ENCODE results near the gene CNEP1R1.

The CNEP1R1 gene

DNA sequence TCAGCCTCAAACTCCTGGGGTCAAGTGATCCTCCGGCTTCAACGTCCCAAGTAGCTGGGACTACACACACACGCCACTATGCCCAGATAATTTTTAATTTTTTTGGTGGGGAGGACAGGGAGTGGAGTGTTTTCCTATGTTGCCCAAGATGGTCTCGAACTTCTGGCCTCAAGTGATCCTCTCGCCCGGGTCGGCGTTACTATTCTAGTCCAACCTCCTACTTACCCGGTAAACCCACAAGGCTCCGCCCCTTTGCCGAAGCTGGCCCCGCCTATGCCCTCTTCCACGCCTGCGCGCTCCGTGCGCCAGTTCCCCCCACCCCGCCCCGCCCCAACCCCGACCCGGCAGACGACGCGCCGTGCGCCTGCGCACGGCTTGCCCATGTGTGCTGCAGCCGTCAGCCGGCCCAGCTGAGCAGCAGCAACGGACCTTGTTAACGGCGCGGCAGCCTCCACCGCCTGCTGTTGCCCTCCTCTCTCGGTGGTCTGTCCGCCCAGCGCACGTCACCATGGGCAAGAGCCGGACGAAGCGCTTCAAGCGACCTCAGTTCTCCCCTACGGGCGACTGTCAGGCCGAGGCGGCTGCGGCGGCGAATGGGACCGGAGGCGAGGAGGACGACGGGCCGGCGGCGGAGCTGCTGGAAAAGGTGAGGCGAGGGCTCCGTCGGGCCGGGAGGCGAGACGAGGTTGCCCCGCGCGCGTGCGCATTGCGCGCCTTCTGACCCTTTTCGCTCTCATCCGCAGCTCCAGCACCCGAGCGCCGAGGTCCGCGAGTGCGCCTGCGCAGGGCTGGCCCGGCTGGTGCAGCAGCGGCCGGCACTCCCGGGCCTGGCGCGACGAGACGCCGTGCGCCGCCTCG lies 40.8 kb downstream of the CNEP1R1 start, which contains the start of gene HEATR3:
Gene HEATR3 (plus strand): TSS at position 347 of the 858 bp plus-strand sequence. CDS start 162 bp downstream, at position 509.
- peak; percentile 59 for DNase-seq

DNA sequence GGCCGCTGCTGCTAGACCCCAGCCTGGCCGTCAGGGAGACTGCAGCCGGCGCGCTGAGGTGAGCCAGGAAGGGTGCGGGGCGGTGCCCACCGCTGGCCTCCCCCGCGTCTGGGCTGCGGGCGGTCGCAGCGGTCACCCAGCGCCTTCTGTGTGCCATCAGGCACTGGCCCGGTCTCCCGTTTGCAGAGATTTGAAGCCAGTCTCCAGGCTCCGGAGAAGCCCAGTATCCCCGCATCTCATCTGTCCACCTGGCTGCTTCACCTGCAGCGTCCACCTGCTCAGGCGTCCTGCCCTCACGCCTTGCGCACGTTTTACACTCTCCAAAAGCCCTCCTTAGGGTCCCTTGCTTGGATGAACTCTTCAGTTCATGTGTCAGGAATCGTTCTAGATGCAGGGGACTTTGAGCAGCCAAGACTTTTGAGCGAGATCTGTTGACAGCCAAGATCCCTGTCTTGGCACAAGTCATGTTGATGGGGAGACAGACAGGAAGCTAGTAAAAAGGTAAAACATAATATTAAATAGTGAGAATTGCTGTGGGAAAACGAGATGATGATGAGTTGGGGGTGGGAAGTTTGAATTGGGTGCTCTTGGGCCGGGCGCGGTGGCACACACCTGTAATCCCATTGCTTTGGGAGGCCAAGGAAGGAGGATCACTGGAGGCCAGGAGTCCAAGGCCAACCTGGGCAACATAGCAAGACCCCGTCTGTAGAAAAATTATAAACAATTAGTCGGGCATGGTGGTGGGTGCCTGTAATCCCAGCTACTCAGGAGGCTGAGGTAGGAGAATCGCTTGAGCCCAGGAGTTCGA lies 41.7 kb downstream of the CNEP1R1 start:
- no peak for DNase-seq

DNA sequence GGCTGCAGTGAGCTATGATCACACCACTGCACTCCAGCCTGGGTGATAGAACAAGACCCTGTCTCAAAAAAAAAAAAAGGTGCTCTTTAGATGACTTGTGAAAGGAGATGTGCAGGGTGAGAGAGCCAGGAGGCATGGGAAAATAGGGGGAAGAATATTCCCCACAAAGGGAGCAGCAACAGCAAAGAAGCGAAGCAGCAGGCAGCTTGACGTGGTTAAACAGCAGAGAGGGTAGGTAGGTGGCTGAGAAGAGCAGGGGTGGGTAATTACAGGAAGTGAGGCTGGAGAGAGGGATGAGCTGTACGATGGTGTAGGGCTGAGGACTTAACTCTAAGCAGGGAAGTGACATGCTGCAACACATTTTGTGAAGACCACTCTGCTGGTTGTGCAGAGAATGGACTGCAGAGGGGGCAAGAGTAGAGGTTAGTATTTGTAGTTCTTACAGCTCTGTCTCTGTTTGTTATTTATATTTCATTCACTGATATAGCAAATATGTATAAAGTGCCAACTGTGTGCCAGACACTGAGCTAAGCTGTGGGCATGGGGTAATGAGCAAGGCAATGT lies 42.3 kb downstream of the CNEP1R1 start:
- no peak for DNase-seq

DNA sequence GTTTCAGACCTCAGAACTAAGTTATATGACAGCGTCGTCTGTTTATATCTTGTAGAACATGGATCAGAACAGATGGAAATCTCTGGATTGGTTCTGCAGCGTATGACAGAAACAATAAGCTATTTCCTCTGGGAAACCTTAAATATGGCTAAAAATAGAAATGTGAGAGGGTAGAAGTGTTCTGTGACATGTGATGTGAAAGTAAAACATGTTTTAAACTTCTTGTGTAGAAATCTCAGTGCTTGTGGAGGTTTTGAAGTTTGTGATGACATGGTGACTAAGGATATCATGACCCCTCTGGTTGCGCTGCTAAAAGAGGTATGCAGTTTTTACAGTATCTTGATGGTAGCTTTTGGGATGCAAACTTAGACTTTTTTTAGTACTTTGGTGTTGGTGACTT lies 43.5 kb downstream of the CNEP1R1 start:
- no peak for DNase-seq

DNA sequence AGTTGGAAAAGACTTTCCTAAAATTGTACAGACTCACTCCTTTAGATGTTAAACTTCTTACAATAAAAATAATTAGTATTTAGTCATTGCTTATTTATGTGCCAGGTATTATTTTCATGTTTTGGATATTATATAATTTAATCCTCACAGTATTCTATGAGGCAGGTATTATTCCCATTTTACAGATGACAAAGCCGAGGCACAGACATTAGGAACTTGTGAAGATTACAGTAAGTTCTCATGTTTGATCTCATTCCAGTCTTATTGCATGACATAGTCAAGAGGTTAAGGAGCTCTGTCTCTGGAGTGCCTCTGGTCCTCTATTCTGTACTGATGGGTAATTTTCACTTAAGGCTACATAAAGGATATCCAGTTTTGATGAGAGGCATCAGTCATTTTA lies 44.0 kb downstream of the CNEP1R1 start:
- no peak for DNase-seq

DNA sequence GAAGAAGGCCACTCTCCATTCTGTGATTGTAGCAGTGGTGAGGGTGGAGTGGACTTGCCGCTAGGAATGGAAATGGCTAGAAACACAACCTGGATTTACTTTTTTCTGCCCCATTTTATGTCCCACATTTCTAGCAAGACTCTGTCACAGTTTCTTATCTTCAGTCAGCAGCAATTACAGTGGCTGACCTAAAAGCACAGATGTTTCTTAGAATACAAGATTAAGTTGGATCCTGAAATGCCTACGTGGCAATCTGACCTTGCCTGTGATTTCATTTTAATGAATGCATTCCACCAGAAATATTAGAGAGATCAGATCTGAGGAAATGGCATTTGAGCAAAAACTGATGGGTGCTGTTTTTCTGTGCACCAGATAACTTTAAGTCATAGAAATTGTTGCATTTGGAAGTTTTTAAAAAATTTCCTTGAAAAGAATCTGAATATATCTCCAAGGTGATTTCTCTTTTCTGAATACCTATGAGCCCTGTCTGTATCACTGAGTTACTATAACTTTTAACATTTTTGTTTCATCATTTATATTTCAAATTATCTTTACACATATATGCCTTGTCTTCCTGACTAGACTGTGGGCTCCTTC lies 46.1 kb downstream of the CNEP1R1 start:
- DNase-seq: no peak

DNA sequence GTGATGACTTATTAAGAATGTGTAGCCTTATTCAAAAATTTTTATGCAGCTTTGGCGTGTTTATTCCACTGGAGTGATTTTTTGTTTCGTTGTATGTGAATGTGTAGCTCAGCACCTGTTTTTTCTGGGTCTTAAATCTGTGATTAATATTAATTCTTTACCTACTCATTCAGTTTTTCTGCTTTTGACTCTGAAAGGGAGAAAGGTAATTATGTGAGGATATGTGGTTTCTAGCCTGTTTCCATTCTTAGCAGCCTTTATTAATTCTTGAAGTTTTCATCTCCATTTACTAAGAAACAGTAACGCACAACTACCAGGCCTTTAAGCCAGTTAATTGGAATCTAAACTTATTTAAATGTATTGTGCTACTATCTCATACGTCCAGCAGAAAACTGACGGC lies 47.7 kb downstream of the CNEP1R1 start:
- DNase-seq: no peak

DNA sequence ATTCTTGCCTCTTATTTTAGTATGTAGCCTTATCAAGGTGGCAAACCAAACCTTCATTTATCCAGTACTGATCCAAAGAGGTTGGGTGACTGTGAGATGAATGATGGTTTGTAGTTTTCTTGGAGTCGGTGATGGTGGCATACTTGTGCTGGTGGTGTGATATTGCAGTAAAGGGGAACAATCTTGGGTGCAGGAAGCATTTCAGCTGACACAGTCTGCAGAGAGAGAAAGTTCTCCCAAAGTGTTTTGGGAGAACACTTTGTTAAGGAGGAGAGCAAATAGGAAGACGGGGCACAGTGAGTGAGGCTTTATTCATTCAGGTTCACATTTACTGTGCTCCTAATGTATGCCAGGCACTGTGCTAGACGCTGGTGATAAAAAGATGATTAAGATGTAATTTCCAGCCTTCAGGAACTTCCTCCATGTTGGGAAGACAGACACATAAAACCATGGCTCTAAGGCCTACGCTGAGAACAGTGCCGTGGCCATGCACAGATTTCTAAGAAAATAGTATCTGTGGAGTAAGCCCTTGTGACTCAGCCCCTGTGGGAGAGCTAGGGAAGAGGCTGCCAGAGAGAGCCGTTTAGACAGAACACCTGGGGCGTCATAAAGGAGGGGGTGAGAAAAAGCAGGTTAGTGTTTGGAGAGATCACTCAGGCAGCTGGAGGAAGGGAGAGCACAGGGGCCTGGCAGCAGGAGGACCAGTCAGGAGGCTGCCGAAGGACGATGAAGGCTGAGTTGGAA lies 54.5 kb downstream of the CNEP1R1 start:
- no peak for DNase-seq

DNA sequence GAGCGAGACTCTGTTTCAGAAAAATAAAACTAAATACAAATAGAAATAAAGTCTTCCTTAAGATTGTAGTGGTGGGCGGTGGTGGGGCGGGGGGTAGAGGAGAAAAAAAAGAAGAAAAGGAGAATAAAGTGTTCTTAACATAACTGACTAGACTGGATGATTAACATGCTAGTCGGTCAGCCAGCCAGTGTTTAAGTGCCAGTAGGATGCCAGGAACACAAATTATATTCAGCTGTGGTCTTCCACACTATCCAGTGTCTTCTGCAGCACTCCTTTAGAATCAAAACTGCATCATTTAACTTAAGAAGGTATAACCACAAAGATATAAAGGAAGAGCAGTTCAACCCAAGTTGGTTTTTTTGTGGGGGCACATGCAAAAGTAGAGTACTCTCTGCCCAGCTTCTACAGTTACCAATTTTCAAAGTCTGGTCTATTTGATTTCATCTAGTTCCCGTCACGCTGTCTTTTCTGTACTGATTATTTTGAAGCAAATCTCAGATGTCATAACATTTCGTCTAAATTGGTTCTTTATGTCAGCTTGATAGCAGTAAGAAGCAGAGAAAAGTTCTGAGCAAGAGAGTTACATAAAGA lies 56.5 kb downstream of the CNEP1R1 start:
- DNase-seq: no peak

DNA sequence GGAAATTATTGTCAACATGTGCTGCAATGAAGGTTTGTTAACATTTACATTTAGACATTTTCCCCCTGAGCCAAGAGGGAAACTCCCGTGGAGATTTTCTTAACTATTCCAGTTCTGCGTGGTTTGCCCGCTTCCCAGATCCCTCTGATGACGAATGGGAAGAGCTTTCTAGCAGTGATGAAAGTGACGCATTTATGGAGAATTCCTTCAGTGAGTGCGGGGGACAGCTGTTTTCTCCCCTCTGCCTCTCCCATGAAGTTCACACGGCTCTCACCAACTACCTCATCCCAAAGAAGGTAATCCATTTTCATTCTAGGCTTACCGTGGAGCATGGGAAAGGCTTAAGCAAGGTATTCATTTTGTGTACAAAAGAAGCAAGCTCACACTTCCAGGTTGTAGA lies 59.0 kb downstream of the CNEP1R1 start:
- DNase-seq: no peak

DNA sequence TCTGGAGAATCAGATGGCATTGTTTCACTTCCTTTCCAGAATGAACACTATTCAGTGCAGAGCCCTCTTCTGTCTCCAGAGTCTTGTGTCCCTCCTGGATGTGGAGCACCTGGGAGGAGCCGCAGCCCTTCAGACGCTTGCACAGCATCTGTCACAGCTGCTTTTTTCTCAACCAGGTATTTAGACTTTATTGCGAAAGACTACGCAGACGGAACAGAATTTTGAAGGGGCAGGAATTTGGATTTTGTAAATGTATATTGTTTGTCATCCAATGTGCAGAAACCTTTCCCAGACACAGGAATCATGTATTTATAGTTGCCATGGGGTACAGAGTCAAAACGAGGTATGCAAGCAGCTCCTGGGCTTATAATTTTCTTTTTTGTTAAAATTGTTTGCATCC lies 61.2 kb downstream of the CNEP1R1 start:
- DNase-seq: no peak

Measured in NCI-H1436 treated with DMSO at 0.1 percent for 48 hours (cell line).